Left lung (tissue), 10 donors: ENCODE results near the gene ERC2. TPM values are rescaled to one million over a fixed set of nuclear protein-coding genes. Genes with fewer than 3 reads are reported as not detected.

Source experiments
- ATAC-seq: fragments of 200-7000 bp; cut with Tn5 transposase; one replicate; pipeline ENCODE4 v1.9.1; 2020; ENCODE audit warnings: moderate library complexity
- DNase-seq, 4 donors: peaks; one replicate each; pipeline ENCODE4 v3.0.0-alpha.2; 2013 to 2020
- H3K27ac ChIP-seq, 2 donors: fragments of 200-600 bp; sonication (generic) in 1 of 2; one replicate each; pipeline versions ENCODE4 v1.5.0 to v1.8.0; 2020 to 2021
- H3K27me3 ChIP-seq, 2 donors: fragments of 200-600 bp; sonication (generic) in 1 of 2; one replicate each; pipeline versions ENCODE4 v1.5.0 to v1.8.0; 2020 to 2021
- H3K36me3 ChIP-seq, 2 donors: fragments of 200-600 bp; sonication (generic) in 1 of 2; one replicate each; pipeline versions ENCODE4 v1.5.0 to v1.8.0; 2020 to 2021
- H3K4me1 ChIP-seq, 2 donors: fragments of 200-600 bp; one replicate each; pipeline ENCODE4 v1.8.0; 2021
- H3K4me3 ChIP-seq, 2 donors: fragments of 200-600 bp; sonication (generic) in 1 of 2; one replicate each; pipeline versions ENCODE4 v1.5.0 to v1.8.0; 2020 to 2021; ENCODE audit warnings: mild to moderate bottlenecking in 1 of 2
- H3K9me3 ChIP-seq, 2 donors: fragments of 200-600 bp; sonication (generic) in 1 of 2; one replicate each; pipeline versions ENCODE4 v1.5.0 to v1.8.0; 2020 to 2021
- intact Hi-C, 2 donors: fragments of 100-400 bp; cut with DNase I; formaldehyde crosslinking; loops; one replicate each; pipeline versions ENCODE4 v1.11.2 to v1.14.2; 2022
- polyA plus RNA-seq, 6 donors: library from polyadenylated mRNA; unstranded; fragments of 120-200 nt; gene quantifications; one replicate each; pipeline ENCODE4 v1.2.1, GENCODE V29; 2013; ENCODE audit not compliant: insufficient read length in 6 of 6
- total RNA-seq, 2 donors: library from RNA; stranded (reverse); fragmentation: NEBNext Ultra II Directional; extraction: Animal tissue kit (Norgen Biotek cat#: 25700); gene quantifications; one replicate each; pipeline ENCODE4 v1.2.1, GENCODE V29; 2021
- TF ChIP-seq, protein P1 (sequence below), 2 donors: fragments of 200-600 bp; sonication (generic) in 1 of 2; IDR thresholded peaks; one replicate each; pipeline versions ENCODE4 v1.5.0 to v1.8.0; 2021; ENCODE audit warnings: antibody characterized with exemption in 2 of 2
- donor health status: DM: no; HTN: yes; CAD: no.
- donor health status: DM: no; HTN: no; CAD: no.

Gene ERC2
- total and polyA plus RNA-seq, 8 donors: 1.6 to 3.3 (median 2.1) TPM

DNA sequence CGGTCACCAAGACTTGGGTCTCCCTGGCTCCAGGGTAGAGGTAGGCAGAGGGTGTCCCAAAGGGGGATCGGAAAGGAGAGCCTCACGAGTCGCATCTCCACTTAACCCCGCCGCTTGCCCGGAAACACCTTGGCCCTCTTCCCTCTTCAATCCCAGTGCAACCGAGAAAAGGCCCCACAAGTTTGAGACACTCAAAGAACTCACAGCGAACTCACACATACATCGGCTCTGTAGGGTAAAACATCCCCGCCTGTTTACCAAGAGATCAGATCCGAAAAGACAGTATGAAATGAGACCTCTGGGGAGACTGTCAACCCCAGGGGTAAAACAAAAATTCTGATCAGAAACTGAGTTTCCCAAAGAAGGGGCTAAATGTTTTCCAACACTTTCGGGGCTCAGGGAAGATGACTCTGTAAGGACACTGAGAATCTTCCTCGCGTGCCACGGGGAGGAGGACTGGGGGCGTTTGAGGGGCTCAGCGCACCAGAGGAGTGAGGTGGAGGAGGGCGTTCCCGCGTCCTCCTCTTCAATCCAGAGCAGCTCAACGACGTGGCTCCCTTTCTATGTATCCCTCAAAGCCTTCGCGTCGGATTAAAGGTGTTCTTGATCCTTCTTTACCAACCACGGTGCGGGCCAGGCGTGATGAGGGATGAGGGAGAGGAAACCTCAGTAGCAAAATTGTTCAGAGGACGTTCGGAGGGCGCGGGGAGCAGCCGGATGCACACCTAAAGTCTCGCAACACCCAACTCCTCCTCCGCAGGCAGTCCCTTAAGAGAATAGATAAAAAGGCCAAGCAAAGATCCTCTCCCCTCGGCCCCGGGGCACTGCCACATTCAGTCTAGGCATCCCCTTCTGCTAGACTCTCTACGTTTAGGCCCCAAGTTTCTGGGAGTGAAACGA, 984.8 kb downstream of the ERC2 start:
- Histone ChIP-seq H3K4me1 (peaks cover 5 to 15% of the 10 kb centered on the region in 2 donors), H3K4me3 (no peak overlapping the region), H3K27ac (no peak overlapping the region), H3K27me3 (peaks cover 14 to 98% of the 10 kb centered on the region in 2 donors), H3K9me3 (no peaks in the 10 kb centered on the region), H3K36me3 (no peaks in the 10 kb centered on the region)
- intact Hi-C loops: loop anchor here in 1 of 2 donors (10.0 kb wide), 1 partner anchor 261 kb away; no protein-coding TSS in a partner anchor
- TF ChIP-seq, protein P1, sequence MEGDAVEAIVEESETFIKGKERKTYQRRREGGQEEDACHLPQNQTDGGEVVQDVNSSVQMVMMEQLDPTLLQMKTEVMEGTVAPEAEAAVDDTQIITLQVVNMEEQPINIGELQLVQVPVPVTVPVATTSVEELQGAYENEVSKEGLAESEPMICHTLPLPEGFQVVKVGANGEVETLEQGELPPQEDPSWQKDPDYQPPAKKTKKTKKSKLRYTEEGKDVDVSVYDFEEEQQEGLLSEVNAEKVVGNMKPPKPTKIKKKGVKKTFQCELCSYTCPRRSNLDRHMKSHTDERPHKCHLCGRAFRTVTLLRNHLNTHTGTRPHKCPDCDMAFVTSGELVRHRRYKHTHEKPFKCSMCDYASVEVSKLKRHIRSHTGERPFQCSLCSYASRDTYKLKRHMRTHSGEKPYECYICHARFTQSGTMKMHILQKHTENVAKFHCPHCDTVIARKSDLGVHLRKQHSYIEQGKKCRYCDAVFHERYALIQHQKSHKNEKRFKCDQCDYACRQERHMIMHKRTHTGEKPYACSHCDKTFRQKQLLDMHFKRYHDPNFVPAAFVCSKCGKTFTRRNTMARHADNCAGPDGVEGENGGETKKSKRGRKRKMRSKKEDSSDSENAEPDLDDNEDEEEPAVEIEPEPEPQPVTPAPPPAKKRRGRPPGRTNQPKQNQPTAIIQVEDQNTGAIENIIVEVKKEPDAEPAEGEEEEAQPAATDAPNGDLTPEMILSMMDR (IDR thresholded peaks at IDR 0.05): no peak
- no peak for DNase-seq
- no peak for ATAC-seq

DNA sequence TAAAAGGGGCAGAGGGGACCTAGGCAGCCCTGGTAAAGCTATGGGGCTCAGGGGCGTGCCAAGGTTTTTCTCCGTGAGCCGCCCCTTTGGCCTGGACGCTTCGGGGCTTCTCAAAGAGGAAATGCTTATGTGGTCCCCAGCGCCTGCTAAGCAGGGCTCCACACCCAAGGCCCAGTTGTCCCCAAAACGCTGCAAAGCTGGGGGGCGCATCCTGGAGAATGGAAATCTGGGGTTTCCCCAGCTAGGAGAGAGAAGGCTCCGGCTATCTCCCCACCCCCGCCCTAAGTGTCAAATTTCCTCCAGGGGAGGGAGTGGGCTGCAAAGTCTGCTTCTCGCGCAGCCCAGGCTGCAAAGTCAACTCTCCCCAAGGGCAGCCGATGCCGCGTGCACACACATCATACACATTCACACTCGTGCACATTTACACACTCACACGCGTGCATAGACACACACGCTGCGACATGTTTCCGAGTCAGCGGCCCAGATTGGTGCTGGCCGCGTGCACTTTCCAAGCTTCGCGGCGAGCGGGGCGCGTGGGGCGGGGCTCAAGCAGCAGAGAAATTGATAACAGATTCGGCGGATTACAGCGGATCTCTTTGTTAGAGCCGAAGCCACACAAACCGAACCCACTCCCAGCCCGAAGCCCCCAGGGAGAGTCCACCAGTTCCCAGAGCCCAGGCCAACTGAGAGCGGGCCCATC, 985.6 kb downstream of the ERC2 start:
- ATAC-seq (no peak), DNase-seq (peak in 1 of 4 donors; percentile 61)
- Histone ChIP-seq H3K4me1 (peaks cover 5 to 7% of the 10 kb centered on the region in 2 donors), H3K27me3 (peaks cover 13 to 90% of the 10 kb centered on the region in 2 donors), H3K4me3 (no peak overlapping the region), H3K27ac (no peak overlapping the region), H3K9me3 (no peaks in the 10 kb centered on the region), H3K36me3 (no peaks in the 10 kb centered on the region)
- intact Hi-C loops: loop anchor here in 1 of 2 donors (10.0 kb wide), 1 partner anchor 262 kb away; no protein-coding TSS in a partner anchor
- TF ChIP-seq, protein P1 (IDR thresholded peaks at IDR 0.05): no peak

DNA sequence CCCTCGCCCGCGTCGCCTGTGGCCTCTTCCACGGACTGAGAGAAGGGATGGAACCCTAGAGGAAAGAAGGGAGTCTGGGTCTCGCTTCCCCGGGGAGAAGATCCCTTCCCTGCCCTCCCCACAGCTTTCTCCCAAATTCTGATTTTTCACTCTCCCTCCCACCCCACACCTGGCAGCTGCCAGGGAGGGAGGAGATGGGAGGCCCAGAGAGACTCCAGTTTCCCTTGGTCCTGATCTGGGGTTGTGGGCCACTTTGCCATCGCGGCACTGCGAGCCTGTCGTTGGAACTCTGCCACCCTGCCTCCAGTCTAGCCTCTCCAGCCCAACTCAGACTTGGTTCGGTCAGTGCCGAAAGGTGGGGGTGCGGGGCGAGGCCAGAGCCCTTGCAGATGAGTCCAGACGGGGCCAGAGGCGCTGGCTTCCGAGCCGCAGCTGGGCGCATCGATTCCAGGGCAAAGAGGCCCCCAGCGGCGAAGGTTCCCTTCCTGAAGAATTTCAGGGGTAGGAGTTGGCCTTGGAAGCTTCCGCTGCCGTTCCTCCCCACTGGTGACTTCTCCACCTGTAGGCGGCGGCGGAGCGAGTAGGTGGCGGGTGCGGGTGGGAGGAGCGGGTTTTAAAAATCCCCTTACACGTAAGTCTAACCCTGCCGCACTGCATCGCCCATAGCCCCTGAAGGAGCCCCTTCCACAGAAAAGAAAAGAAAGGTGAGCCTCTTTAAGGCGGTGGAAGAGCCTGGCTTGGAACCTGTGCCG, 986.3 kb downstream of the ERC2 start:
- intact Hi-C loops: loop anchor here in 1 of 2 donors (10.0 kb wide), 1 partner anchor 263 kb away; no protein-coding TSS in a partner anchor
- DNase-seq (peak in 1 of 4 donors; percentile 15), ATAC-seq (no peak)
- Histone ChIP-seq H3K4me1 (peaks cover 4 to 5% of the 10 kb centered on the region in 2 donors), H3K27ac (no peak overlapping the region), H3K4me3 (peak overlapping the region; percentile 5 to 23), H3K36me3 (no peaks in the 10 kb centered on the region), H3K27me3 (peaks cover 13 to 83% of the 10 kb centered on the region in 2 donors), H3K9me3 (no peaks in the 10 kb centered on the region)
- TF ChIP-seq, protein P1 (IDR thresholded peaks at IDR 0.05): no peak

DNA sequence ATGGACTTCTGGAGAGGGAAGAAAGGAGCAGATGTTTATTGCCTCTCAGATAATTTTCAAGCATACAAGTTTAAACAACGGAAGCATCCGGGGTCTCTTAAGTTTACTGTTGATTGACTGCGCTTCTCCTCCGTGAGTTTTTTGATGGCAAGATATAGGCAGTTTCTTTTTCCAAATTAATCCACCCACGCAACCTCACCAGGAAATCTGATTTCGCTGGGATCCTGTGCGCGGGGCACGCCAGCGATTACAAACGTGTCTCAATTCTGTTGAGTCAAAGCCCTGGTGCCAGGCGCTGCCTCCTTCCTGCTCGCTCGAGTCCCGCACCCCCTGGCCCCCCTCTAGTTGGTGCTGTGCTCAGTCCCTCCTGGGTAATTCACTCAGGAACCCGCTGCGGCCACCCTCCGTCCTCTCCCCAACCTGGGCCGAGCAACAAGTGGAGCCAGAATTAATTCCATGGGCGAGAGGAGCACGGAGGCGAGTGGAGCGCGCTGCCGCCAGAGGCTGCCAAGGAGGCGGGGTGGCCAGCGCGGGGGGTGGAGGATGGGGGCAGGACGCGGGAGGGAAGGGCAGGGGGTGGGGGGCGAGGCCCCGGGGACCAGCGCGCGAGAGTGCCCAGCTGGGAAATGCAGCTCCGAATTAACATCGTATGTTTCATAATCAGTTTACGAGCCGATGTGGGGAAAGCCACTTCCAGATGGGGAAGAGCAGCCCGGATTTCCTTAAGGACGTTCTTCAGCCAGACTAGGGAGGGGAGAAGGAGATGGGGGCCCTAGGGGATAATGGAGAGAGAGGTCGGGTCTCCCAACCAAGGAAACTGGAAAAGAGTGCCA, 987.1 kb downstream of the ERC2 start:
- H3K9me3 ChIP-seq: no peaks in the 10 kb centered on the region
- H3K4me3 ChIP-seq: peak overlapping the region; percentile 5 to 23
- H3K27me3 ChIP-seq: peaks cover 13 to 75% of the 10 kb centered on the region in 2 donors
- DNase-seq: peak in 1 of 4 donors; percentile 35
- no peak overlapping the region for H3K27ac ChIP-seq
- peaks cover 0 to 5% of the 10 kb centered on the region in 2 donors for H3K4me1 ChIP-seq
- no peaks in the 10 kb centered on the region for H3K36me3 ChIP-seq
- ATAC-seq: peak; percentile 20
- intact Hi-C loops: loop anchor here in 1 of 2 donors (10.0 kb wide), 1 partner anchor 264 kb away; no protein-coding TSS in a partner anchor
- TF ChIP-seq, protein P1 (IDR thresholded peaks at IDR 0.05): no peak
